Adrenal gland (tissue), 5 donors: ENCODE data around the gene SH3BP4.

Experiments used
- POLR2A ChIP-seq, 2 donors: fragments of 450-650 bp; IDR thresholded peaks; one replicate each; pipeline ENCODE4 v1.6.1; 2017; ENCODE audit warnings: antibody characterized with exemption in 2 of 2, mild to moderate bottlenecking in 2 of 2, moderate library complexity in 1 of 2
- TF ChIP-seq, protein P1 (sequence below), 6 experiments: fragments of 450-650 bp in 4 of 6; fragments of 200-600 bp in 2 of 6; sonication (generic) in 1 of 6; IDR thresholded peaks; 1 replicate in 5 of 6; 2 replicates in 1 of 6; pipeline versions ENCODE4 v1.5.1 to v1.8.0; 2016 to 2021; ENCODE audit warnings: antibody characterized with exemption in 6 of 6, mild to moderate bottlenecking in 2 of 6, moderate library complexity in 1 of 6
- donor health status: DM: no; HTN: no; CAD: no.

GRCh38 chr2:235044501-235045271 lies 92.9 kb downstream of the SH3BP4 start:
- TF ChIP-seq, protein P1, sequence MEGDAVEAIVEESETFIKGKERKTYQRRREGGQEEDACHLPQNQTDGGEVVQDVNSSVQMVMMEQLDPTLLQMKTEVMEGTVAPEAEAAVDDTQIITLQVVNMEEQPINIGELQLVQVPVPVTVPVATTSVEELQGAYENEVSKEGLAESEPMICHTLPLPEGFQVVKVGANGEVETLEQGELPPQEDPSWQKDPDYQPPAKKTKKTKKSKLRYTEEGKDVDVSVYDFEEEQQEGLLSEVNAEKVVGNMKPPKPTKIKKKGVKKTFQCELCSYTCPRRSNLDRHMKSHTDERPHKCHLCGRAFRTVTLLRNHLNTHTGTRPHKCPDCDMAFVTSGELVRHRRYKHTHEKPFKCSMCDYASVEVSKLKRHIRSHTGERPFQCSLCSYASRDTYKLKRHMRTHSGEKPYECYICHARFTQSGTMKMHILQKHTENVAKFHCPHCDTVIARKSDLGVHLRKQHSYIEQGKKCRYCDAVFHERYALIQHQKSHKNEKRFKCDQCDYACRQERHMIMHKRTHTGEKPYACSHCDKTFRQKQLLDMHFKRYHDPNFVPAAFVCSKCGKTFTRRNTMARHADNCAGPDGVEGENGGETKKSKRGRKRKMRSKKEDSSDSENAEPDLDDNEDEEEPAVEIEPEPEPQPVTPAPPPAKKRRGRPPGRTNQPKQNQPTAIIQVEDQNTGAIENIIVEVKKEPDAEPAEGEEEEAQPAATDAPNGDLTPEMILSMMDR (IDR thresholded peaks at IDR 0.05), result no peak
- no peak for TF ChIP-seq POLR2A (IDR thresholded peaks at IDR 0.05)
